K562 (cell line): ENCODE data around the gene HSDL1. TPM values are rescaled to one million over a fixed set of nuclear protein-coding genes. Genes with fewer than 3 reads are reported as not detected.

ENCODE experiments used
- ATF1 ChIP-seq, 2 experiments: fragments of 450-650 bp in 1 of 2; IDR thresholded peaks; 2 replicates each; pipeline ENCODE4 v1.6.1; 2016; ENCODE audit warnings: missing compliant biosample characterization in 1 of 2, missing genetic modification characterization in 1 of 2
- CBX5 ChIP-seq: IDR thresholded peaks from 2 replicates; pipeline ENCODE4 v1.6.1; 2014; ENCODE audit warnings: low read depth, borderline replicate concordance
- DIDO1 ChIP-seq: fragments of 450-650 bp; IDR thresholded peaks from 2 replicates; pipeline ENCODE4 v1.6.1; 2016; ENCODE audit warnings: low read depth, missing biosample characterization, missing genetic modification characterization
- FOXK2 ChIP-seq, 2 experiments: fragments of 450-650 bp; IDR thresholded peaks in 1 of 2; conservative IDR thresholded peaks in 1 of 2; 2 replicates each; pipeline ENCODE4 v1.6.1; 2016; ENCODE audit warnings: low read depth in 2 of 2, mild to moderate bottlenecking in 1 of 2
- NFE2L1 ChIP-seq: fragments of 450-650 bp; IDR thresholded peaks from 2 replicates; pipeline ENCODE4 v1.6.1; 2016; ENCODE audit warnings: missing genetic modification characterization, low read depth, mild to moderate bottlenecking, missing compliant biosample characterization, moderate library complexity, borderline replicate concordance
- NFRKB ChIP-seq: fragments of 450-650 bp; IDR thresholded peaks from 2 replicates; pipeline ENCODE4 v1.6.1; 2016; ENCODE audit warnings: low read depth
- NONO ChIP-seq, 2 experiments: fragments of 200-400 bp in 1 of 2; fragments of 450-650 bp in 1 of 2; formaldehyde crosslinking in 1 of 2; IDR thresholded peaks; 2 replicates each; pipeline ENCODE4 v1.6.1; 2017; ENCODE audit warnings: low read depth in 2 of 2, mild to moderate bottlenecking in 2 of 2, moderate library complexity in 2 of 2, low read length in 1 of 2
- NR0B1 ChIP-seq: fragments of 450-650 bp; IDR thresholded peaks from one replicate; pipeline ENCODE4 v1.6.1; 2018; ENCODE audit warnings: mild to moderate bottlenecking, moderate library complexity; ENCODE audit not compliant: partially characterized antibody
- PHF20 ChIP-seq: fragments of 450-650 bp; IDR thresholded peaks from 2 replicates; pipeline ENCODE4 v1.6.1; 2018; ENCODE audit not compliant: partially characterized antibody
- PRPF4 ChIP-seq: fragments of 200-400 bp; formaldehyde crosslinking; IDR thresholded peaks from one replicate; pipeline ENCODE4 v1.6.1; 2017; ENCODE audit warnings: low read length, low read depth, mild to moderate bottlenecking; ENCODE audit not compliant: insufficient read depth, poor library complexity, severe bottlenecking
- SMARCA4 ChIP-seq: fragments of 450-650 bp; IDR thresholded peaks from 2 replicates; pipeline ENCODE4 v1.6.1; 2016
- THAP12 ChIP-seq: fragments of 250-450 bp; sonication (Bioruptor Pico); IDR thresholded peaks from 2 replicates; pipeline ENCODE4 v1.9.0; 2021; ENCODE audit warnings: mild to moderate bottlenecking, inconsistent platforms
- ZFPM2 ChIP-seq: fragments of 250-450 bp; sonication (Bioruptor Pico); IDR thresholded peaks from 2 replicates; pipeline ENCODE4 v1.5.1; 2022; ENCODE audit warnings: mild to moderate bottlenecking
- ZNF23 ChIP-seq: fragments of 250-450 bp; sonication (Bioruptor Pico); IDR thresholded peaks from 2 replicates; pipeline ENCODE4 v1.4.0; 2020; ENCODE audit warnings: mild to moderate bottlenecking
- ZNF507 ChIP-seq: conservative IDR thresholded peaks from 2 replicates; pipeline ENCODE4 v1.6.1; 2017; ENCODE audit warnings: missing genetic modification characterization, missing compliant biosample characterization
- ZNF511 ChIP-seq: sonication (generic); formaldehyde crosslinking; IDR thresholded peaks from 2 replicates; pipeline ENCODE4 v1.8.0; 2022; ENCODE audit warnings: mild to moderate bottlenecking, missing genetic modification reagents
- polyA plus RNA-seq, 8 experiments: library from polyadenylated mRNA; depleted of rRNA in 4 of 8; stranded (reverse) in 5 of 8; unstranded in 3 of 8; fragments of >200 nt; fragmentation: Nextera tagmentation in 2 of 8; fragmentation: Illumina TruSeq in 1 of 8; extraction: Ambion mirVana in 2 of 8; extraction: Trizol in 1 of 8; gene quantifications; 2 replicates each; pipeline versions ENCODE4 v1.2.1 to v1.2.3, GENCODE V29; 2011 to 2014; ENCODE audit warnings: inconsistent platforms in 1 of 8, missing spikeins in 1 of 8
- total RNA-seq, 7 experiments: library from RNA; depleted of rRNA in 6 of 7; stranded (reverse); fragments of >200 nt in 6 of 7; fragmentation: Illumina TruSeq in 2 of 7; extraction: Trizol in 2 of 7; gene quantifications; 2 replicates each; pipeline versions ENCODE4 v1.2.1 to v1.2.3, GENCODE V29; 2011 to 2021; ENCODE audit warnings: low replicate concordance in 1 of 7
- TF ChIP-seq, protein P1 (sequence below): fragments of 450-650 bp; IDR thresholded peaks from 2 replicates; pipeline ENCODE4 v1.6.1; 2017; ENCODE audit warnings: antibody characterized with exemption, mild to moderate bottlenecking

The HSDL1 gene
- total and polyA plus RNA-seq, 9 of the 15 experiments (the other 6 are each of a cell fraction or from before 2014, with no cell fraction given) = 14.8 to 41.2 (median 27.7) TPM

GRCh38 chr16:84186685-84187437 lies 41.9 kb upstream of the HSDL1 start, which contains the start of gene TAF1C (continued):
- no peak for TF ChIP-seq NFE2L1
- no peak for TF ChIP-seq ZNF507 (tag)
- TF ChIP-seq PHF20 = peak; percentile 95
- TF ChIP-seq ZNF511 (CRISPR knock-in tag) = 0 out of 2 replicates have a peak, but pooled peaks have one; percentile 39
- TF ChIP-seq DIDO1 = peak; percentile 92; the same call in 1 of the 2 replicates
- no peak for TF ChIP-seq FOXK2 (conservative IDR thresholded peaks at IDR 0.05 in 1 of 2, IDR thresholded peaks at IDR 0.05 in 1 of 2; ENCODE audit: low read depth in 2 of 2)
- TF ChIP-seq NR0B1 = no peak
- TF ChIP-seq, protein P1, sequence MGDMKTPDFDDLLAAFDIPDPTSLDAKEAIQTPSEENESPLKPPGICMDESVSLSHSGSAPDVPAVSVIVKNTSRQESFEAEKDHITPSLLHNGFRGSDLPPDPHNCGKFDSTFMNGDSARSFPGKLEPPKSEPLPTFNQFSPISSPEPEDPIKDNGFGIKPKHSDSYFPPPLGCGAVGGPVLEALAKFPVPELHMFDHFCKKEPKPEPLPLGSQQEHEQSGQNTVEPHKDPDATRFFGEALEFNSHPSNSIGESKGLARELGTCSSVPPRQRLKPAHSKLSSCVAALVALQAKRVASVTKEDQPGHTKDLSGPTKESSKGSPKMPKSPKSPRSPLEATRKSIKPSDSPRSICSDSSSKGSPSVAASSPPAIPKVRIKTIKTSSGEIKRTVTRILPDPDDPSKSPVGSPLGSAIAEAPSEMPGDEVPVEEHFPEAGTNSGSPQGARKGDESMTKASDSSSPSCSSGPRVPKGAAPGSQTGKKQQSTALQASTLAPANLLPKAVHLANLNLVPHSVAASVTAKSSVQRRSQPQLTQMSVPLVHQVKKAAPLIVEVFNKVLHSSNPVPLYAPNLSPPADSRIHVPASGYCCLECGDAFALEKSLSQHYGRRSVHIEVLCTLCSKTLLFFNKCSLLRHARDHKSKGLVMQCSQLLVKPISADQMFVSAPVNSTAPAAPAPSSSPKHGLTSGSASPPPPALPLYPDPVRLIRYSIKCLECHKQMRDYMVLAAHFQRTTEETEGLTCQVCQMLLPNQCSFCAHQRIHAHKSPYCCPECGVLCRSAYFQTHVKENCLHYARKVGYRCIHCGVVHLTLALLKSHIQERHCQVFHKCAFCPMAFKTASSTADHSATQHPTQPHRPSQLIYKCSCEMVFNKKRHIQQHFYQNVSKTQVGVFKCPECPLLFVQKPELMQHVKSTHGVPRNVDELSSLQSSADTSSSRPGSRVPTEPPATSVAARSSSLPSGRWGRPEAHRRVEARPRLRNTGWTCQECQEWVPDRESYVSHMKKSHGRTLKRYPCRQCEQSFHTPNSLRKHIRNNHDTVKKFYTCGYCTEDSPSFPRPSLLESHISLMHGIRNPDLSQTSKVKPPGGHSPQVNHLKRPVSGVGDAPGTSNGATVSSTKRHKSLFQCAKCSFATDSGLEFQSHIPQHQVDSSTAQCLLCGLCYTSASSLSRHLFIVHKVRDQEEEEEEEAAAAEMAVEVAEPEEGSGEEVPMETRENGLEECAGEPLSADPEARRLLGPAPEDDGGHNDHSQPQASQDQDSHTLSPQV = no peak
- no peak for TF ChIP-seq PRPF4
- no peak for TF ChIP-seq NFRKB
- TF ChIP-seq THAP12 (CRISPR knock-in tag) = peak; percentile 44; the same call in 1 of the 2 replicates
- TF ChIP-seq ATF1 (CRISPR knock-in tag; IDR thresholded peaks at IDR 0.05) = no peak
- TF ChIP-seq ATF1 (tag; IDR thresholded peaks at IDR 0.05) = peak; percentile 77
- no peak for TF ChIP-seq SMARCA4
- TF ChIP-seq ZNF23 = no peak
- TF ChIP-seq ZFPM2 = no peak
- TF ChIP-seq NONO (IDR thresholded peaks at IDR 0.05; ENCODE audit: low read depth in 2 of 2, low read length in 1 of 2) = no peak; a peak in 2 of 4 replicates
- TF ChIP-seq CBX5 = 0 out of 2 replicates have a peak, but pooled peaks have one; percentile 14
